H1 (cell line): Measurements from ENCODE around the gene BAIAP2L2. TPM values are rescaled to one million over a fixed set of nuclear protein-coding genes. Genes with fewer than 3 reads are reported as not detected.

ENCODE experiments used
- ASH2L ChIP-seq: fragments of 200-600, 300-600 bp; sonication (generic); IDR thresholded peaks from one replicate; pipeline ENCODE4 v1.7.1; 2017; ENCODE audit warnings: low read length
- ATF2 ChIP-seq: IDR thresholded peaks from 2 replicates; pipeline ENCODE4 v1.6.1; 2012; ENCODE audit warnings: low read length, inconsistent platforms
- CREB1 ChIP-seq: IDR thresholded peaks from 2 replicates; pipeline ENCODE4 v1.6.1; 2012; ENCODE audit warnings: inconsistent platforms
- CTBP2 ChIP-seq: IDR thresholded peaks from 2 replicates; pipeline ENCODE4 v1.7.0; 2011; ENCODE audit warnings: borderline replicate concordance, mild to moderate bottlenecking, moderate library complexity, mixed read lengths, low read length; ENCODE audit not compliant: insufficient read depth, insufficient read length
- EGR1 ChIP-seq: IDR thresholded peaks from 2 replicates; pipeline ENCODE4 v1.6.1; 2011; ENCODE audit warnings: low read depth, low read length, borderline replicate concordance
- GABPA ChIP-seq: IDR thresholded peaks from 2 replicates; pipeline ENCODE4 v1.6.1; 2011; ENCODE audit warnings: mild to moderate bottlenecking, low read length, moderate library complexity, borderline replicate concordance; ENCODE audit not compliant: insufficient read depth
- JUN ChIP-seq: IDR thresholded peaks from 2 replicates; pipeline ENCODE4 v1.6.1; 2011; ENCODE audit warnings: low read depth, mild to moderate bottlenecking, improper control_type of control experiment, low read length
- KDM5A ChIP-seq: fragments of 200-600 bp; IDR thresholded peaks from 2 replicates; pipeline ENCODE4 v1.7.1; 2012; ENCODE audit warnings: mild to moderate bottlenecking, low read length, inconsistent platforms, mixed read lengths
- PHF8 ChIP-seq: fragments of 200-600 bp; sonication (generic); conservative IDR thresholded peaks from 2 replicates; pipeline ENCODE4 v1.7.1; 2012; ENCODE audit warnings: low read depth, mild to moderate bottlenecking, inconsistent platforms, low read length, moderate library complexity
- POLR2A ChIP-seq, 2 experiments: IDR thresholded peaks; 1 replicate in 1 of 2; 2 replicates in 1 of 2; pipeline ENCODE4 v1.6.1; 2011; ENCODE audit warnings: low read depth in 2 of 2, low read length in 2 of 2, mild to moderate bottlenecking in 2 of 2; ENCODE audit errors: control extremely low read depth in 1 of 2
- RAD21 ChIP-seq, 2 experiments: IDR thresholded peaks in 1 of 2; conservative IDR thresholded peaks in 1 of 2; 2 replicates each; pipeline ENCODE4 v1.6.1; 2011; ENCODE audit warnings: low read depth in 2 of 2, low read length in 2 of 2, improper control_type of control experiment in 1 of 2, inconsistent platforms in 1 of 2, mild to moderate bottlenecking in 1 of 2, moderate library complexity in 1 of 2
- SIN3A ChIP-seq, 2 experiments: IDR thresholded peaks in 1 of 2; conservative IDR thresholded peaks in 1 of 2; 2 replicates each; pipeline ENCODE4 v1.6.1; 2011 to 2012; ENCODE audit warnings: low read length in 2 of 2, improper control_type of control experiment in 1 of 2, low read depth in 1 of 2, mild to moderate bottlenecking in 1 of 2
- SIX5 ChIP-seq: IDR thresholded peaks from 2 replicates; pipeline ENCODE4 v1.6.1; 2011; ENCODE audit warnings: mild to moderate bottlenecking, low read depth, low read length
- SP1 ChIP-seq: IDR thresholded peaks from 2 replicates; pipeline ENCODE4 v1.6.1; 2011; ENCODE audit warnings: low read depth, low read length
- SRF ChIP-seq: IDR thresholded peaks from 2 replicates; pipeline ENCODE4 v1.6.1; 2011; ENCODE audit warnings: mild to moderate bottlenecking, low read depth, low read length, moderate library complexity
- TAF1 ChIP-seq: IDR thresholded peaks from 2 replicates; pipeline ENCODE4 v1.6.1; 2011; ENCODE audit warnings: mild to moderate bottlenecking, low read depth, low read length
- TAF7 ChIP-seq: optimal IDR thresholded peaks from 2 replicates; pipeline ENCODE3; 2011; ENCODE audit warnings: low read depth, mild to moderate bottlenecking, inconsistent platforms, low read length, moderate library complexity, borderline replicate concordance
- TEAD4 ChIP-seq: IDR thresholded peaks from 2 replicates; pipeline ENCODE4 v1.6.1; 2012; ENCODE audit warnings: low read depth, low read length, inconsistent platforms, mixed read lengths
- YY1 ChIP-seq: IDR thresholded peaks from 2 replicates; pipeline ENCODE4 v1.6.1; 2011; ENCODE audit warnings: low read depth, mild to moderate bottlenecking, low read length
- polyA plus RNA-seq, 7 experiments: library from polyadenylated mRNA; depleted of rRNA in 3 of 7; stranded (reverse) in 5 of 7; unstranded in 2 of 7; fragments of >200 nt in 5 of 7; fragments of 200-250 nt in 2 of 7; gene quantifications; 1 replicate in 5 of 7; 2 replicates in 1 of 7; 4 replicates in 1 of 7; pipeline versions ENCODE4 v1.2.1 to v1.2.3, GENCODE V29; 2011 to 2013; ENCODE audit warnings: missing spikeins in 2 of 7, mixed read lengths in 2 of 7
- total RNA-seq: library from RNA; stranded (reverse); fragmentation: NEBNext Ultra II Directional; extraction: Animal tissue kit (Norgen Biotek cat#: 25700); gene quantifications from 2 replicates; pipeline ENCODE4 v1.2.1, GENCODE V29; 2021
- TF ChIP-seq, protein P1 (sequence below): IDR thresholded peaks from 2 replicates; pipeline ENCODE4 v1.6.1; 2012; ENCODE audit warnings: inconsistent platforms
- TF ChIP-seq, protein P2 (sequence below): IDR thresholded peaks from 2 replicates; pipeline ENCODE4 v1.6.1; 2012; ENCODE audit warnings: inconsistent platforms

BAIAP2L2 gene
- total and polyA plus RNA-seq, 2 of the 8 experiments (the other 6 are each of a cell fraction or from before 2014, with no cell fraction given): 5.4 to 10.0 TPM

DNA sequence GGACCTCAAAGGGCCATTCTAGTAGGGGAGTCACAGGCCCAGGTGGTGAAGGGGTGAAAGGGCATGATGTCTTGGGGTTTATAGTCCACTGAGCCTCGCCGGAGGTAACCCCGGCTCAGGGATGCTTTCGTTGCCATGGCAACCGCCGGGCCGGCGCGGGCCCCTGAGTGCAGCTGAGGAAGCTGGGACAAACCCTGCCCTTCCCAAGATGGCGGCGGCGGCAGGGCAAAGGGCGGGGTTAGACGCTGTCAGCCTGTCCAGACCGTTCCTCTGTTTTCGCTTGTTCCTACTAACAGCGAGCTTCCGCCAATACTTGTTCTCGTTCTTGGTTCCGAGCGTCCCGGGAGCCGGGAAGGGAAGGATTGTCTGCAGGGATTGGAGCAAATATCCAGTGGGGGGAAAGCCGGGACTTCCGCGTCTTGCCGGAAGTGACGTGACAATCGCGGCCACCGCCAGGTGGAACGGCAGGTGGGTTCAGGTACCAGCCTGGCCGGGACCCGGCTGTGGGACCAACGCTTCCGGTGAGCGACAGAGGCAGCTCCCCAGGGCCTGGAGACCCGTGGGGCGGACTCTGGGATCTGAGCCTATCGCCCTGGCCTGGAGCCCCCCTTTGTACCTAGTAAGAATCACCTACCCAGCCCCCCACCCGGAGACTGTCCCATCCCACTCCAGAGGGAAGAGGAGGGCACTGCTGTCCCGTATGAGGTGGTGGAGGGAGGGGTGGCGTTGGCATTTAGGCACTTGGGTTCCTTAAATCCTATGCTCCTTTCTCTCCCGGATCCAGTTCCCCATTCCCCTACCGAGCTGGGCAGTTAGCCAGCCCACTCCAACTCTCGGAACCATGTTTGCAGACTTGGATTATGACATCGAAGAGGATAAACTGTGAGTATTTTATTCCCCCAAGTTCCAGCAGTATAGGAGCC lies 53.3 kb downstream of the BAIAP2L2 start, which contains the start of gene PICK1 (continued):
- peak in 1 of 2 experiments; percentile 88; a peak in 2 of 3 replicates for TF ChIP-seq POLR2A (IDR thresholded peaks at IDR 0.05; ENCODE audit: control extremely low read depth in 1 of 2, low read depth in 2 of 2, low read length in 2 of 2)
- TF ChIP-seq CREB1: peak; percentile 93
- TF ChIP-seq YY1: peak; percentile 99
- no peak for TF ChIP-seq SRF
- TF ChIP-seq TEAD4: no peak
- TF ChIP-seq RAD21 (IDR thresholded peaks at IDR 0.05 in 1 of 2, conservative IDR thresholded peaks at IDR 0.05 in 1 of 2; ENCODE audit: low read depth in 2 of 2, low read length in 2 of 2): no peak
- no peak for TF ChIP-seq CTBP2
- TF ChIP-seq TAF1: peak; percentile 85
- TF ChIP-seq EGR1: no peak
- TF ChIP-seq KDM5A: 0 out of 2 replicates have a peak, but pooled peaks have one; percentile 26
- peak; percentile 56; the same call in 1 of the 2 replicates for TF ChIP-seq SP1
- 0 out of 2 replicates have a peak, but pooled peaks have one; percentile 24 for TF ChIP-seq ATF2
- TF ChIP-seq SIN3A (conservative IDR thresholded peaks at IDR 0.05 in 1 of 2, IDR thresholded peaks at IDR 0.05 in 1 of 2; ENCODE audit: low read depth in 1 of 2, low read length in 2 of 2): peak; percentile 63 to 89; a peak in 2 of 4 replicates
- peak; percentile 69 for TF ChIP-seq PHF8
- TF ChIP-seq, protein P1, sequence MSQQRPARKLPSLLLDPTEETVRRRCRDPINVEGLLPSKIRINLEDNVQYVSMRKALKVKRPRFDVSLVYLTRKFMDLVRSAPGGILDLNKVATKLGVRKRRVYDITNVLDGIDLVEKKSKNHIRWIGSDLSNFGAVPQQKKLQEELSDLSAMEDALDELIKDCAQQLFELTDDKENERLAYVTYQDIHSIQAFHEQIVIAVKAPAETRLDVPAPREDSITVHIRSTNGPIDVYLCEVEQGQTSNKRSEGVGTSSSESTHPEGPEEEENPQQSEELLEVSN: peak; percentile 78
- peak; percentile 78 for TF ChIP-seq TAF7
- peak; percentile 76 for TF ChIP-seq ASH2L
- peak; percentile 7; the same call in 1 of the 2 replicates for TF ChIP-seq SIX5
- peak; percentile 95 for TF ChIP-seq GABPA
- TF ChIP-seq, protein P2, sequence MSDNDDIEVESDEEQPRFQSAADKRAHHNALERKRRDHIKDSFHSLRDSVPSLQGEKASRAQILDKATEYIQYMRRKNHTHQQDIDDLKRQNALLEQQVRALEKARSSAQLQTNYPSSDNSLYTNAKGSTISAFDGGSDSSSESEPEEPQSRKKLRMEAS: peak; percentile 56; the same call in 1 of the 2 replicates
- no peak for TF ChIP-seq JUN
